Astrocyte (in vitro differentiated cells and primary cell): ENCODE data around the gene GTF3C1.

Experiments used
- EZH2 ChIP-seq: IDR thresholded peaks from 2 replicates; pipeline ENCODE4 v1.6.1; 2012; ENCODE audit warnings: mild to moderate bottlenecking, low read length, inconsistent platforms; ENCODE audit not compliant: insufficient read depth
- TF ChIP-seq, protein P1 (sequence below): IDR thresholded peaks from 2 replicates; pipeline ENCODE4 v1.5.1; 2011; ENCODE audit warnings: low read depth, mild to moderate bottlenecking, inconsistent platforms, low read length, moderate library complexity; ENCODE audit not compliant: insufficient read depth

DNA sequence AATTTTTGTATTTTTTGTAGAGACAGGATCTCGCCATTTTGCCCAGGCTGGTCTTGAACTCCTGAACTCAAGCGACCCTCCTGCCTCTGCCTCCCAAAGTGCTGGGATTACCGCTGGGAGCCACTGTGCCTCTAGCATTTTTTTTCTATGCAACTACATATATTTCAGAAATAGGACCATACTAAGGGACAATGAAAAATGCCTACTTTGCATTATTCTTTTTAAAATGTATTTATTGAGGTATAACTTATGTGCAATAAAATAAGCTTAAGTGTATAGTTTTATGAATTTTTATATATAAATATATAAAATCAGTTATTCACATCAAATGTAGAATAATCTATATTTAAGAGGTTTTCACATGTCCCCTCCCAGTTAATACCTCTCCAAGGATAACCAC, 38.3 kb upstream of the GTF3C1 start:
- TF ChIP-seq, protein P1, sequence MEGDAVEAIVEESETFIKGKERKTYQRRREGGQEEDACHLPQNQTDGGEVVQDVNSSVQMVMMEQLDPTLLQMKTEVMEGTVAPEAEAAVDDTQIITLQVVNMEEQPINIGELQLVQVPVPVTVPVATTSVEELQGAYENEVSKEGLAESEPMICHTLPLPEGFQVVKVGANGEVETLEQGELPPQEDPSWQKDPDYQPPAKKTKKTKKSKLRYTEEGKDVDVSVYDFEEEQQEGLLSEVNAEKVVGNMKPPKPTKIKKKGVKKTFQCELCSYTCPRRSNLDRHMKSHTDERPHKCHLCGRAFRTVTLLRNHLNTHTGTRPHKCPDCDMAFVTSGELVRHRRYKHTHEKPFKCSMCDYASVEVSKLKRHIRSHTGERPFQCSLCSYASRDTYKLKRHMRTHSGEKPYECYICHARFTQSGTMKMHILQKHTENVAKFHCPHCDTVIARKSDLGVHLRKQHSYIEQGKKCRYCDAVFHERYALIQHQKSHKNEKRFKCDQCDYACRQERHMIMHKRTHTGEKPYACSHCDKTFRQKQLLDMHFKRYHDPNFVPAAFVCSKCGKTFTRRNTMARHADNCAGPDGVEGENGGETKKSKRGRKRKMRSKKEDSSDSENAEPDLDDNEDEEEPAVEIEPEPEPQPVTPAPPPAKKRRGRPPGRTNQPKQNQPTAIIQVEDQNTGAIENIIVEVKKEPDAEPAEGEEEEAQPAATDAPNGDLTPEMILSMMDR: no peak
- no peak for TF ChIP-seq EZH2
